Thoracic aorta (tissue), 2 donors: ENCODE data around the gene ADAMTS2. TPM values are rescaled to one million over a fixed set of nuclear protein-coding genes. Genes with fewer than 3 reads are reported as not detected.

Experiments used
- ATAC-seq: fragments of 150-250 bp; one replicate; pipeline ENCODE4 v1.8.0; 2017; ENCODE audit warnings: low read depth; ENCODE audit not compliant: insufficient number of reproducible peaks, low FRiP score
- DNase-seq: peaks from one replicate; pipeline ENCODE4 v3.0.0-alpha.2; 2020; ENCODE audit warnings: low spot score
- H3K27ac ChIP-seq, 2 donors: fragments of 200-600 bp; sonication (generic); 1 replicate in 1 of 2; 2 replicates in 1 of 2; pipeline ENCODE4 v1.5.1; 2016; ENCODE audit warnings: mild to moderate bottlenecking in 2 of 2, moderate library complexity in 2 of 2
- H3K27me3 ChIP-seq: fragments of 200-600 bp; sonication (generic); replicated peaks from 2 replicates; pipeline ENCODE4 v1.6.0; 2016; ENCODE audit warnings: mild to moderate bottlenecking; ENCODE audit not compliant: insufficient read depth
- H3K36me3 ChIP-seq: fragments of 200-600 bp; sonication (generic); one replicate; pipeline ENCODE4 v1.5.1; 2016
- H3K4me1 ChIP-seq, 2 donors: fragments of 200-600 bp; sonication (generic); 1 replicate in 1 of 2; 2 replicates in 1 of 2; pipeline versions ENCODE4 v1.5.1 to v1.6.0; 2016; ENCODE audit warnings: low read depth in 2 of 2, mild to moderate bottlenecking in 1 of 2; ENCODE audit not compliant: control insufficient read depth in 1 of 2
- H3K4me3 ChIP-seq: fragments of 200-600 bp; sonication (generic); 2 replicates; pipeline ENCODE4 v1.5.1; 2016; ENCODE audit warnings: mild to moderate bottlenecking
- H3K9me3 ChIP-seq: fragments of 200-600 bp; sonication (generic); 2 replicates; pipeline ENCODE4 v1.5.1; 2016
- total RNA-seq, 2 donors: library from RNA; depleted of rRNA; stranded (reverse); fragments of >200 nt; gene quantifications; one replicate each; pipeline versions ENCODE4 v1.1.0 to v1.2.3, GENCODE V29; 2016
- TF ChIP-seq, protein P1 (sequence below): fragments of 200-600 bp; sonication (generic); IDR thresholded peaks from one replicate; pipeline ENCODE4 v1.5.1; 2019; ENCODE audit warnings: antibody characterized with exemption

ADAMTS2 gene
- total RNA-seq, 2 donors from 2014 or later = 34.4 to 60.7 TPM

DNA sequence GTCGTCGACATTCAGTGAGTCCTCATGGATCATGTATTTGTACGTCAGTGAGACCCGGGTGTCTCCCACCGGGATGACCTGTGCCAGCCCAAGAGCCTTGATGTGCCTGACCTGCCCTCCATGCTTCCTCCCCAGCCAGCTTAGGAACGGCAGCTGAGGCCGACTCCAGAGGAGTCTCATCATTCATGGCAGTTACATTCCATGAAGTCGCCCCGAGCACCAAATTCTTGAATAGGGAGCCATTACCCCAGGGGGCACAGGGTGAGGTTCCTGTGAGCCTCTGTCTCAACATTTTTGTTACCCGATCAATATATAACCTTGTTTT lies 217.3 kb downstream of the ADAMTS2 start:
- no peak for ATAC-seq
- no peaks in the 10 kb centered on the region for H3K27me3 ChIP-seq
- H3K36me3 ChIP-seq = no peaks in the 10 kb centered on the region
- H3K4me1 ChIP-seq = no peaks in the 10 kb centered on the region
- no peak overlapping the region for H3K4me3 ChIP-seq
- H3K9me3 ChIP-seq = no peaks in the 10 kb centered on the region
- no peak for DNase-seq
- TF ChIP-seq, protein P1, sequence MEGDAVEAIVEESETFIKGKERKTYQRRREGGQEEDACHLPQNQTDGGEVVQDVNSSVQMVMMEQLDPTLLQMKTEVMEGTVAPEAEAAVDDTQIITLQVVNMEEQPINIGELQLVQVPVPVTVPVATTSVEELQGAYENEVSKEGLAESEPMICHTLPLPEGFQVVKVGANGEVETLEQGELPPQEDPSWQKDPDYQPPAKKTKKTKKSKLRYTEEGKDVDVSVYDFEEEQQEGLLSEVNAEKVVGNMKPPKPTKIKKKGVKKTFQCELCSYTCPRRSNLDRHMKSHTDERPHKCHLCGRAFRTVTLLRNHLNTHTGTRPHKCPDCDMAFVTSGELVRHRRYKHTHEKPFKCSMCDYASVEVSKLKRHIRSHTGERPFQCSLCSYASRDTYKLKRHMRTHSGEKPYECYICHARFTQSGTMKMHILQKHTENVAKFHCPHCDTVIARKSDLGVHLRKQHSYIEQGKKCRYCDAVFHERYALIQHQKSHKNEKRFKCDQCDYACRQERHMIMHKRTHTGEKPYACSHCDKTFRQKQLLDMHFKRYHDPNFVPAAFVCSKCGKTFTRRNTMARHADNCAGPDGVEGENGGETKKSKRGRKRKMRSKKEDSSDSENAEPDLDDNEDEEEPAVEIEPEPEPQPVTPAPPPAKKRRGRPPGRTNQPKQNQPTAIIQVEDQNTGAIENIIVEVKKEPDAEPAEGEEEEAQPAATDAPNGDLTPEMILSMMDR = no peak
- no peak overlapping the region for H3K27ac ChIP-seq

GRCh38 chr5:179127136-179128040 lies 217.9 kb downstream of the ADAMTS2 start:
- no peaks in the 10 kb centered on the region for H3K36me3 ChIP-seq
- no peak overlapping the region for H3K4me3 ChIP-seq

DNA sequence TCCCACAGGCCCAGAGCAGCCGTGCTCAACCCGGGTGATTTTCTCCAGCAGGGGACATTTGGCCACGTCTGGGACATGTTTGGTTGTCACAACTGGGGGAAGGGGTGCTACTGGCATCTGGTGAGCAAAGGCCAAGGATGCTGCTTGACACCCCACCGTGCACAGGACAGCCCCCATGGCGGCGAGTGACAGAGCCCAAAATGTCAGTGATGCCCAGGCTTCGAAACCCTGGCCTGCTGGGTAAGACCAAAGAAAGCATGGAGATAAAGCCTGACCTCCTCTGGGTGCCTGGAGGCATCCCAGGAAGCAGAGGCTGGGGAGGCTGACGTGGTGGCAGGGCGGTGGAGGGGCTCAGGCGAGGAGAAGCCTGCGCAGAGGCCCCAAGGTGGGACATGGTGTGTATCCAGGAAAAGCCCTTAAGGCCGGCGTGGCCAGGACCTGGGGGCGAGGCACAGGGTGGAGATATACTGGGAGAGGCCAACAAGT lies 218.7 kb downstream of the ADAMTS2 start:
- H3K9me3 ChIP-seq = no peaks in the 10 kb centered on the region
- TF ChIP-seq, protein P1 = no peak
- H3K36me3 ChIP-seq = no peaks in the 10 kb centered on the region
- no peak for ATAC-seq
- no peak for DNase-seq
- H3K4me1 ChIP-seq = no peaks in the 10 kb centered on the region
- no peak overlapping the region for H3K4me3 ChIP-seq
- H3K27ac ChIP-seq = no peak overlapping the region
- no peaks in the 10 kb centered on the region for H3K27me3 ChIP-seq

More at GRCh38 chr5:179127136-179128040, 217.9 kb downstream of the ADAMTS2 start:
- no peaks in the 10 kb centered on the region for H3K9me3 ChIP-seq
- no peak for ATAC-seq
- no peaks in the 10 kb centered on the region for H3K4me1 ChIP-seq
- no peak for DNase-seq
- no peaks in the 10 kb centered on the region for H3K27me3 ChIP-seq
- TF ChIP-seq, protein P1 = no peak
- H3K27ac ChIP-seq = no peak overlapping the region

DNA sequence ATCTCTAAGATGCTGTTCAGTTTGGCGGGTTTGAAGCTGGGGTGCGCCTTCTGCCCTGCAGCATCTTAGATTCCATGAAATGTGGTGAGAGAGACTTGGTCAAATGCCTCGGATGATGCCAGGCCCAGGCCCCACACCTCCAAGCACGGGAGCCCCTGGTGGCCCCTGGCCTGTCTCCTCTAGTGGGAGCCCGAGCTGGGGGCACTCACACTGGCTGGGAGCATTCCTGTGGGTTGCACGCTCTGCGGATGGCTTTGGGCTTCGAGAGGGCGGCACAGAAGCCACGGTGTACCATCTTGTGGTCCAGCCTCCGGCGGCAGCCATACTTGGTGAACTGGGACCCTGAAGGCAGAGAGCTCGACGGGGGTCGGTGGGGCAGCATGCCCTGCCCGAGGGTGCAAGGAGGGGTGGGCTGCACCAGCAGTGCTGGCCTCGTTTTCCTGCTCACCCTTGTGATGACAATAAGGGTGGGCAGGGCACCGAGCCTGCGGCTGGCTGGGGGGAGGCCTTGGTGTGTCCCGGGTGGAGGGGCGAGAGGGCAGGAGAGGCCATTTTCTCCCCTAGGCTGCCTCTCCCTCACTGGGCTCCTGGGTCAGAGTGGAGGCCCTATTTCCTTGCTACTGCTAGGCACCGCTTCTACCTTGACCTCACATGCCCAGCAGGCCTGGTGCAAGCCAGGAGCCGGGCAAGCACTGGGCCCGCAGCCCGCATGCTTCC lies 219.3 kb downstream of the ADAMTS2 start:
- DNase-seq = no peak
- H3K4me3 ChIP-seq = no peak overlapping the region
- H3K9me3 ChIP-seq = no peaks in the 10 kb centered on the region
- TF ChIP-seq, protein P1 = no peak
- ATAC-seq = no peak
- no peaks in the 10 kb centered on the region for H3K27me3 ChIP-seq
- no peak overlapping the region for H3K27ac ChIP-seq
- H3K4me1 ChIP-seq = no peaks in the 10 kb centered on the region
- H3K36me3 ChIP-seq = no peaks in the 10 kb centered on the region
